Gastroesophageal sphincter (tissue), 4 donors: ENCODE measurements around the gene IL19. TPM values are rescaled to one million over a fixed set of nuclear protein-coding genes. Genes with fewer than 3 reads are reported as not detected.

Source experiments
- ATAC-seq: fragments of 150-250 bp; one replicate; pipeline ENCODE4 v1.9.1; 2016; ENCODE audit warnings: mild to moderate bottlenecking, moderate library complexity
- H3K27ac ChIP-seq, 4 donors: fragments of 200-600 bp; sonication (generic) in 3 of 4; 1 replicate in 3 of 4; 2 replicates in 1 of 4; pipeline ENCODE4 v1.5.1; 2016 to 2019
- H3K27me3 ChIP-seq: fragments of 200-600 bp; sonication (generic); one replicate; pipeline ENCODE4 v1.5.1; 2019
- H3K36me3 ChIP-seq, 2 donors: fragments of 200-600 bp; sonication (generic); one replicate each; pipeline ENCODE4 v1.5.1; 2019; ENCODE audit warnings: control low read depth in 1 of 2
- H3K4me1 ChIP-seq, 3 donors: fragments of 200-600 bp; sonication (generic); 1 replicate in 2 of 3; 2 replicates in 1 of 3; pipeline ENCODE4 v1.5.1; 2016 to 2019; ENCODE audit warnings: control low read depth in 2 of 3
- H3K4me3 ChIP-seq, 2 donors: fragments of 200-600 bp; sonication (generic); one replicate each; pipeline ENCODE4 v1.5.1; 2019; ENCODE audit warnings: mild to moderate bottlenecking in 1 of 2, moderate library complexity in 1 of 2
- H3K9me3 ChIP-seq, 3 donors: fragments of 200-600 bp; sonication (generic); one replicate each; pipeline ENCODE4 v1.5.1; 2017 to 2019; ENCODE audit warnings: control low read depth in 2 of 3
- EP300 ChIP-seq: sonication (generic); formaldehyde crosslinking; IDR thresholded peaks from one replicate; pipeline ENCODE4 v1.6.1; 2017; ENCODE audit warnings: antibody characterized with exemption, mild to moderate bottlenecking
- POLR2A ChIP-seq, 2 donors: fragments of 450-650 bp; IDR thresholded peaks; one replicate each; pipeline ENCODE4 v1.6.1; 2017; ENCODE audit warnings: antibody characterized with exemption in 2 of 2, mild to moderate bottlenecking in 2 of 2, moderate library complexity in 1 of 2
- POLR2AphosphoS5 ChIP-seq: sonication (generic); formaldehyde crosslinking; IDR thresholded peaks from one replicate; pipeline ENCODE4 v1.6.1; 2017; ENCODE audit warnings: antibody characterized with exemption
- WGBS, 2 donors: methylation state at CpG; one replicate each; pipeline ENCODE4 v1.1.5; 2018; ENCODE audit warnings: low coverage in 1 of 2; 5-methylcytosine and 5-hydroxymethylcytosine counted together
- total RNA-seq, 4 donors: library from RNA; depleted of rRNA; stranded (reverse); fragments of >200 nt; gene quantifications; one replicate each; pipeline ENCODE4 v1.1.0, GENCODE V29; 2016
- TF ChIP-seq, protein P1 (sequence below), 4 experiments: fragments of 200-600 bp in 2 of 4; fragments of 450-650 bp in 2 of 4; sonication (generic) in 1 of 4; IDR thresholded peaks; one replicate each; pipeline ENCODE4 v1.5.1; 2017 to 2019; ENCODE audit warnings: antibody characterized with exemption in 4 of 4, mild to moderate bottlenecking in 2 of 4, moderate library complexity in 2 of 4

Gene IL19
- total RNA-seq, 4 donors from 2014 or later: 0.27 TPM; not detected in 3

DNA sequence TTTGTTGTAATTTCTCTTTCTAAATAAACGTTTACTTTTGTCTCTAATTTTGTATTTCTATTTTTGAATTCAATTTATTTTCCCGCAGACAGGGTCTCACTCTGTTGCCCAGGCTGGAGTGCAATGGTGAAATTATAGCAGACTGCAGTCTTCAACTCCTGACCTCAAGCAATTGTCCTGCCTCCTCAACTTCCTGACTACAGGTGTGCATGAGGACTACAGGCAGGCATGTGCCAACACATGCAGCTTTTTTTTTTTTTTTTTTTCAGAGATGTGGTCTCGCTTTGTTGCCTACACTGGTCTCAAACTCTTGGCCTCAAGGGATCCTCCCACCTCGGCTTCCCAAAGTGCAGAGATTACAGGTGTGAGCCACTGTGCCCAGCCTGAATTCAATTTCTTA, 58.2 kb downstream of the IL19 start:
- no peaks in the 10 kb centered on the region for H3K36me3 ChIP-seq
- no peak for TF ChIP-seq POLR2AphosphoS5
- TF ChIP-seq, protein P1, sequence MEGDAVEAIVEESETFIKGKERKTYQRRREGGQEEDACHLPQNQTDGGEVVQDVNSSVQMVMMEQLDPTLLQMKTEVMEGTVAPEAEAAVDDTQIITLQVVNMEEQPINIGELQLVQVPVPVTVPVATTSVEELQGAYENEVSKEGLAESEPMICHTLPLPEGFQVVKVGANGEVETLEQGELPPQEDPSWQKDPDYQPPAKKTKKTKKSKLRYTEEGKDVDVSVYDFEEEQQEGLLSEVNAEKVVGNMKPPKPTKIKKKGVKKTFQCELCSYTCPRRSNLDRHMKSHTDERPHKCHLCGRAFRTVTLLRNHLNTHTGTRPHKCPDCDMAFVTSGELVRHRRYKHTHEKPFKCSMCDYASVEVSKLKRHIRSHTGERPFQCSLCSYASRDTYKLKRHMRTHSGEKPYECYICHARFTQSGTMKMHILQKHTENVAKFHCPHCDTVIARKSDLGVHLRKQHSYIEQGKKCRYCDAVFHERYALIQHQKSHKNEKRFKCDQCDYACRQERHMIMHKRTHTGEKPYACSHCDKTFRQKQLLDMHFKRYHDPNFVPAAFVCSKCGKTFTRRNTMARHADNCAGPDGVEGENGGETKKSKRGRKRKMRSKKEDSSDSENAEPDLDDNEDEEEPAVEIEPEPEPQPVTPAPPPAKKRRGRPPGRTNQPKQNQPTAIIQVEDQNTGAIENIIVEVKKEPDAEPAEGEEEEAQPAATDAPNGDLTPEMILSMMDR (IDR thresholded peaks at IDR 0.05): no peak
- TF ChIP-seq EP300: no peak
- TF ChIP-seq POLR2A (IDR thresholded peaks at IDR 0.05): no peak

DNA sequence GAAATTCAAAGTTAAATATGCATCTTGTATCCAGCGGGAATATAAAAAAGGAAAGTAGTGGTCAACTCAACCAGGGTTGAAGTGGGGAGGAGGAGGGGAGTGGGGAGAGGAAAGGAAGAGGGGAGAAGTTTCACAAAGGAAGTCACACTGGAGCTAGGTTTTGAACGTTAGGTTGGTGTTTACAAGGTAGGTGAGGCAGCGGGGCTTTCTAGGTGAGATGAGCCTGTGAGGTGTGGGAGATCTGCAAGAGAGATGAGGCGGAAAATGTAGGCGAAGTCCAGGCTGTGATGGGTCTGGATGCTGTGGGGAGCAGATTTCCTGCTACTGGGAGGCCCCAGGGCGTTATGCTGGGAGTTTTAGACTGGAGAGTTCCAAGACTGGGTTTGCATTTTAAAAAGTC, 58.7 kb downstream of the IL19 start:
- TF ChIP-seq, protein P1 (IDR thresholded peaks at IDR 0.05): no peak
- TF ChIP-seq EP300: no peak
- no peak for TF ChIP-seq POLR2A (IDR thresholded peaks at IDR 0.05)
- TF ChIP-seq POLR2AphosphoS5: no peak
- ATAC-seq: no peak
- no peak overlapping the region for H3K4me3 ChIP-seq
- H3K4me1 ChIP-seq: peaks cover 0 to 4% (median 0%) of the 10 kb centered on the region in 3 donors
- H3K27ac ChIP-seq: no peak overlapping the region
- H3K36me3 ChIP-seq: no peaks in the 10 kb centered on the region
- peaks cover 9% of the 10 kb centered on the region for H3K27me3 ChIP-seq
- H3K9me3 ChIP-seq: no peaks in the 10 kb centered on the region
- WGBS, 2 donors: 79 to 85% methylated on average over 6 of the region's 6 CpGs

More for the DNA sequence above, 58.2 kb downstream of the IL19 start:
- no peak for ATAC-seq
- Histone ChIP-seq H3K27ac (no peak overlapping the region), H3K27me3 (peaks cover 9% of the 10 kb centered on the region), H3K4me3 (no peak overlapping the region), H3K4me1 (peaks cover 0 to 9% (median 0%) of the 10 kb centered on the region in 3 donors), H3K9me3 (no peaks in the 10 kb centered on the region)
- 79 to 90% methylated on average over 2 to 3 of the region's 4 CpGs for WGBS, 2 donors

DNA sequence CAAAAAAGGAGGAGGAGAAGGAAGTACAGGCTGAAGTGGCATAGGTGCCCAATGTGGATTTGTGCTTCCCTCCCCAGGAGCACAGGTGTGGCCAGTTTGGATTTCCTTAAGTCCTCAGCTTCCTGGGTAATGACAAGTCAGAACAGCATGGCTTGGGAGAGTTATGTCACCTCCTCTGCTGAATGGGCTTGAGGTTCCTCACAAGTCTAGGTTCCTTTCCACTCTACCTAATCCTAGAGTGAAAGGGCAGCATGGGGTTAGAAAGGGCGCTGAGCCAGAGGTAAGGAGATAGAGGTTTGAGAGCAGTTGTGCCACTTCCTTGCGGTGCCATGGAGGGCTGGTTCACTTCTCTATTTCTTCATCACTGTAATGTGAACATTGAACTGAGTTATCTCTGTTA, 59.3 kb downstream of the IL19 start:
- Histone ChIP-seq H3K27me3 (peaks cover 9% of the 10 kb centered on the region), H3K4me1 (no peaks in the 10 kb centered on the region), H3K4me3 (no peak overlapping the region), H3K9me3 (no peaks in the 10 kb centered on the region), H3K36me3 (no peaks in the 10 kb centered on the region), H3K27ac (no peak overlapping the region)
- WGBS, 2 donors: 93% methylated on average over 2 of the region's 2 CpGs; no CpG with 5 or more reads in 1 of the 2 donors
- no peak for TF ChIP-seq POLR2AphosphoS5
- no peak for TF ChIP-seq EP300
- TF ChIP-seq POLR2A (IDR thresholded peaks at IDR 0.05): no peak
- TF ChIP-seq, protein P1 (IDR thresholded peaks at IDR 0.05): no peak
- ATAC-seq: no peak

DNA sequence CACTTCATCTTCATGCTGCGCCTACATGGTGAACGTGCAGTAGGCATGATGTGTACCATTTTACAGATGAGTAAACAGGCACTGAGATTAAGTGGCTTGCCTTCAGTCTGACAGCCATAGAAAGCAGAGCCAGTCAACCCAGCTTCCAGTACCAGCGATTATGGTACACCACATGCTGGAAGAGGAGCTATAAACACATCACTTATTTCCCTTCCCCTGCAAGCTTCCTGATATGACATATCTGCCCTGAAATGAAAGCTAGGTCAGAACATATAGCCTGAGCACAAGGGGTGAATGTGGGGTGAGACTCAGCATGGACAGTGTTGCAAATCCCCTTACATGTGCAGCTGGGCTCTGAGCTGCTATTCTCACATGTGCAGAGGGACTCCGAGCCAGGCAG, 61.1 kb downstream of the IL19 start:
- Histone ChIP-seq H3K4me1 (no peaks in the 10 kb centered on the region), H3K36me3 (no peaks in the 10 kb centered on the region), H3K9me3 (no peaks in the 10 kb centered on the region), H3K27ac (no peak overlapping the region), H3K27me3 (peaks cover 25% of the 10 kb centered on the region), H3K4me3 (no peak overlapping the region)
- WGBS, 2 donors: 88 to 100% methylated on average over 1 to 3 of the region's 4 CpGs
- TF ChIP-seq EP300: no peak
- TF ChIP-seq POLR2AphosphoS5: no peak
- TF ChIP-seq, protein P1 (IDR thresholded peaks at IDR 0.05): no peak
- TF ChIP-seq POLR2A (IDR thresholded peaks at IDR 0.05): no peak
- ATAC-seq: no peak

DNA sequence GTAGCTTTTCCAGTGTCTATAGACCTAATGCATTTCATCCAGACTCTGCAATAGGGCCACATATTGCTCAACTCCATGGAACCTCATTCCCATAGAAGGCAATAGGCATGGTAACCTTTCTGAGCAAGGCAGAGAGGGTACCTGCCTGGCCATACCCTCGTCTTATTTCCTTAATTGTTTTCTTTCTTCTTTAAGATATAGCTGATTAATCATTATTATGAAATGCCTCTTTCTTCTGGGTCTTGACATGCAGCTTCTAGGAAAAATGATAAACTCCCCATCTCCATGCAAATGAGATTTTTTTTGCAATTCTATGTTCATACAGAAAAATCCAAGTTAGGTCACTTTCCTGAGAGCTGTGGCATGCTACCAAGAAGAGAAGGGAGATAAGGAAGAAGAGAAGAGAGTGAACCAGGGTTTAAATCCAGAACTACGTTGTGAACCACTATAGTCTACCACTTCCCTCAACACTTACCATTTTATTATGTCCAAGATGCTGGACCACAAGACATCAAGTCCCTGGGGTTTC, 61.8 kb downstream of the IL19 start:
- H3K36me3 ChIP-seq: no peaks in the 10 kb centered on the region
- H3K9me3 ChIP-seq: no peaks in the 10 kb centered on the region
- H3K27me3 ChIP-seq: peaks cover 33% of the 10 kb centered on the region
- no peak overlapping the region for H3K27ac ChIP-seq
- 52 to 61% methylated on average over 2 of the region's 2 CpGs for WGBS, 2 donors
- TF ChIP-seq EP300 (no peak), POLR2A (IDR thresholded peaks at IDR 0.05) (no peak), POLR2AphosphoS5 (no peak)
- TF ChIP-seq, protein P1 (IDR thresholded peaks at IDR 0.05): no peak
- H3K4me3 ChIP-seq: no peak overlapping the region
- no peak for ATAC-seq
- no peaks in the 10 kb centered on the region for H3K4me1 ChIP-seq
